OCI-LY3 (cell line): Measurements from ENCODE around the gene DAAM2.

Experiments
- H2AFZ ChIP-seq: fragments of 200-600, 300-600 bp; shearing (Covaris generic); 2 replicates; pipeline ENCODE4 v1.6.0; 2014; ENCODE audit warnings: antibody characterized with exemption, low read depth, low read length
- H3K27ac ChIP-seq: fragments of 200-600, 300-600 bp; sonication (generic); 2 replicates; pipeline ENCODE4 v1.5.1; 2014; ENCODE audit warnings: mild to moderate bottlenecking, low read length, moderate library complexity, mixed read lengths
- H3K27me3 ChIP-seq: fragments of 200-600, 300-600 bp; sonication (generic); 2 replicates; pipeline ENCODE4 v1.6.1; 2014; ENCODE audit warnings: low read depth, low read length, mixed read lengths
- H3K36me3 ChIP-seq: fragments of 200-600, 300-600 bp; sonication (generic); replicated peaks from 2 replicates; pipeline ENCODE3; 2014; ENCODE audit warnings: low read depth, low read length, mixed read lengths
- H3K4me1 ChIP-seq: fragments of 300-600, 200-600 bp; sonication (generic); 2 replicates; pipeline ENCODE4 v1.6.1; 2014; ENCODE audit warnings: low read length, mixed read lengths
- H3K4me2 ChIP-seq: fragments of 200-600, 300-600 bp; sonication (generic); 2 replicates; pipeline ENCODE4 v1.6.1; 2014; ENCODE audit warnings: low read length, mixed read lengths
- H3K4me3 ChIP-seq: fragments of 300-600, 200-600 bp; sonication (generic); 2 replicates; pipeline ENCODE4 v1.5.1; 2014; ENCODE audit warnings: antibody characterized with exemption, mild to moderate bottlenecking, low read length, moderate library complexity
- H3K79me2 ChIP-seq: fragments of 300-600, 200-600 bp; shearing (Covaris generic); 2 replicates; pipeline ENCODE4 v1.6.1; 2014; ENCODE audit warnings: mild to moderate bottlenecking, low read length, mixed read lengths
- H3K9ac ChIP-seq: fragments of 300-600, 200-600 bp; shearing (Covaris generic); 2 replicates; pipeline ENCODE4 v1.6.0; 2014; ENCODE audit warnings: mild to moderate bottlenecking, low read length, moderate library complexity
- H3K9me3 ChIP-seq: fragments of 200-600, 300-600 bp; shearing (Covaris generic); 2 replicates; pipeline ENCODE4 v1.6.1; 2014; ENCODE audit warnings: low read length, mixed read lengths; ENCODE audit not compliant: insufficient read depth
- H4K20me1 ChIP-seq: fragments of 200-600, 300-600 bp; sonication (generic); 2 replicates; pipeline ENCODE4 v1.6.1; 2016; ENCODE audit warnings: low read length, mixed read lengths; ENCODE audit not compliant: insufficient read depth
- CTCF ChIP-seq: fragments of 200-600, 300-600 bp; sonication (generic); IDR thresholded peaks from 2 replicates; pipeline ENCODE4 v1.5.1; 2014; ENCODE audit warnings: antibody characterized with exemption, low read length, low read depth
- EZH2phosphoT487 ChIP-seq: fragments of 200-600 bp; shearing (Covaris generic); IDR thresholded peaks from 2 replicates; pipeline ENCODE4 v1.6.1; 2018; ENCODE audit warnings: antibody characterized with exemption, mixed run types, low read depth

DAAM2 gene

GRCh38 chr6:39896701-39897100 lies 104.5 kb downstream of the DAAM2 start:
- Histone ChIP-seq H3K4me1 (peaks cover 9% of the 10 kb centered on the region), H2AFZ (no peak overlapping the region), H3K4me3 (no peak overlapping the region), H3K36me3 (no peaks in the 10 kb centered on the region), H3K9me3 (no peaks in the 10 kb centered on the region), H4K20me1 (no peaks in the 10 kb centered on the region), H3K9ac (no peak overlapping the region), H3K27ac (no peak overlapping the region), H3K27me3 (peaks cover 39% of the 10 kb centered on the region), H3K79me2 (no peaks in the 10 kb centered on the region), H3K4me2 (no peak overlapping the region)
- TF ChIP-seq CTCF = no peak
- no peak for TF ChIP-seq EZH2phosphoT487

- Histone ChIP-seq H3K36me3 (no peaks in the 10 kb centered on the region), H2AFZ (no peak overlapping the region), H3K9me3 (no peaks in the 10 kb centered on the region), H3K4me2 (no peak overlapping the region), H3K4me1 (peaks cover 9% of the 10 kb centered on the region), H3K27me3 (peaks cover 33% of the 10 kb centered on the region), H3K27ac (no peak overlapping the region), H3K9ac (no peak overlapping the region), H4K20me1 (no peaks in the 10 kb centered on the region), H3K79me2 (no peaks in the 10 kb centered on the region), H3K4me3 (no peak overlapping the region)
- TF ChIP-seq CTCF = no peak
- no peak for TF ChIP-seq EZH2phosphoT487
Observed at GRCh38 chr6:39897698-39898097, 105.5 kb downstream of the DAAM2 start.

- no peaks in the 10 kb centered on the region for H4K20me1 ChIP-seq
- H3K4me1 ChIP-seq = peaks cover 9% of the 10 kb centered on the region
- TF ChIP-seq EZH2phosphoT487 (no peak), CTCF (no peak)
- peaks cover 30% of the 10 kb centered on the region for H3K27me3 ChIP-seq
- H3K27ac ChIP-seq = no peak overlapping the region
- H3K4me2 ChIP-seq = no peak overlapping the region
- no peaks in the 10 kb centered on the region for H3K36me3 ChIP-seq
- no peaks in the 10 kb centered on the region for H3K79me2 ChIP-seq
- H3K4me3 ChIP-seq = no peak overlapping the region
- H3K9ac ChIP-seq = no peak overlapping the region
- no peaks in the 10 kb centered on the region for H3K9me3 ChIP-seq
- H2AFZ ChIP-seq = no peak overlapping the region
Observed at GRCh38 chr6:39898625-39899024, 106.4 kb downstream of the DAAM2 start.

- Histone ChIP-seq H3K4me3 (no peak overlapping the region), H3K4me2 (no peak overlapping the region), H3K27me3 (peaks cover 28% of the 10 kb centered on the region), H3K9ac (no peak overlapping the region), H3K4me1 (peaks cover 7% of the 10 kb centered on the region), H3K36me3 (no peaks in the 10 kb centered on the region), H3K9me3 (no peaks in the 10 kb centered on the region), H3K27ac (no peak overlapping the region), H4K20me1 (no peaks in the 10 kb centered on the region), H2AFZ (no peak overlapping the region), H3K79me2 (no peaks in the 10 kb centered on the region)
- TF ChIP-seq EZH2phosphoT487 = no peak
- TF ChIP-seq CTCF = no peak
Observed at GRCh38 chr6:39899554-39900295, 107.5 kb downstream of the DAAM2 start.
